COLO668 (cell line): ENCODE data around the gene NEK11.

Source experiments
- DNase-seq: peaks from one replicate; lab custom pipeline; 2025; ENCODE audit not compliant: unreplicated experiment; lab: John Stamatoyannopoulos, UW

Gene NEK11

GRCh38 chr3:131026321-131027151, at the start of gene NEK11, which contains the start of gene ASTE1:
NEK11 (plus strand) TSS chr3:131026877; CDS start chr3:131029709, 2,832 bp downstream.
ASTE1 (minus strand) TSS chr3:131026825; CDS start chr3:131025306, 1,519 bp downstream.
- peak; percentile 86 for DNase-seq

- DNase-seq, result no peak
Measured at GRCh38 chr3:130979117-130979516, 47.6 kb upstream of the NEK11 start.

DNA sequence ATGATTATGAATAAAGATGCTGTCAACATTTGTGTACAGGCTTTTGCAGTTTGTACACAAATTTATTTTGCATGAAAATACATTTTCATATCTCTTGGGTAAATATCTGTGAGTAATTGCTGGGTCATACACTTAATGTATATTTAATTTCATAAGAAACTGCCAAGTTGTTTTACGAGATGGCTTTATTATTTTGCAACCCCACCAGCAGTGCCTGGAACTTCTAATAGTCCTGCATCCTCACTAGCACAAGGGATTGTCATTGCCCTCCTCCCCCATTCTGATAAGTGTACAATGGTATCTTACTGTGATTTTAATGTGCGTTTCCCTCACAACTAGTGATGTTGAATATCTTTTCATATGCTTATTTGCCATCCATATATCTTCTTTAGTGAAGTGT, 45.2 kb upstream of the NEK11 start:
- DNase-seq, result no peak

DNA sequence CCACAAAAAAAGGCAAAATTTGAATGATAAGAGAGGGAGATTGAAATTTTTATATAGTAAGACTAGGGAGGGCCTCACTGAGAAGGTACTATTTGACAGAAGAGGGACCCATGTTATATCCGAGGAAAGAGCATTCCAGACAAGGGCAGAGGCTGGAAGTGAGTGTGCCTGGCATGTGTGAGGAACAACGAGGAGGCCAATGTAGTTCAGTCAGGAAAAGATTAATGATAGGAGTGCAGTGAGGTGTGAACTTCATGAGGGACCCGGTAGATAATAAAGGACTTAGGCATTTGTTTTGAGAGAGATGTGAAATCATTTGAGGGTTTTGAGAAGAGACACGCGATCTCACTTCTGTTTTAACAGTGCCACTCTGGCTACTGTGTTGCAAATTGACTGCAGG, 36.4 kb upstream of the NEK11 start:
- no peak for DNase-seq

GRCh38 chr3:130991126-130991525, 35.6 kb upstream of the NEK11 start:
- no peak for DNase-seq

- DNase-seq, result no peak
Measured at GRCh38 chr3:130992344-130992743, 34.3 kb upstream of the NEK11 start.

- DNase-seq, result no peak
Measured at GRCh38 chr3:130997289-130997688, 29.4 kb upstream of the NEK11 start.

DNA sequence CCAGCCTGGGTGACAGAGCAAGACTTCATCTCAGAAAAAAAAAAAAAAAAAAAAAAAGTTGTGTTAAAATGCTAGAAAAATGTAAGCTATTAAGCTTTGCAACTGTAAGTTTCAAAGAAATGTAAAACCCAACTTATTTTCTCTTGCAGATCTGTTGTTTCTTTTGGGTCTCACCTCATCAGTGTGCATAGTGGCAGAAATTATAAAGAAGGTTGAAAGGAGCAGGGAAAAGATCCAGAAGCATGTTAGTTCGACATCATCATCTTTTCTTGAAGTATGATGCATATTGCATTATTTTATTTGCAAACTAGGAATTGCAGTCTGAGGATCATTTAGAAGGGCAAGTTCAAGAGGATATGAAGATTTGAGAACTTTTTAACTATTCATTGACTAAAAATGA, 25.6 kb upstream of the NEK11 start:
- DNase-seq, result no peak

GRCh38 chr3:131004603-131005002, 22.1 kb upstream of the NEK11 start:
- DNase-seq, result no peak

DNA sequence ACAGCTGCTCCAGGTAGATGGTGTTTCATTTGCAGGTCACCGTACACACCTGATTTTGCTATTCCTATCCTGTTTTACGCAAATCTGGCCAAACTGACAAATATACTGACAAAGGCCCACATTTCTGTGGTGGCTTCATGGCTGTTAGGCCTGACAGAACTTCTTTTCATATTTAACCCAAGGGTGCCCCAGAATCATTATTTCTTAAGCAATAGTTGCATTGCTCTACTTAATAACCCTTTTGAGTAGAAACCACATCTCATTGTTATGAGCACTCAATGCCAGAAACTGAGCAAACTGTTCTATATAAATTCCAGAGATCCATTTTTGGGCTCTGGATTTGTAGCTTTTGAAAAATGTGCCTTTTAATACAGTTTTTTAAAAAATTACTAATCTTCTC, 19.4 kb upstream of the NEK11 start:
- DNase-seq, result no peak

GRCh38 chr3:131007782-131008181, 18.9 kb upstream of the NEK11 start:
- no peak for DNase-seq

DNA sequence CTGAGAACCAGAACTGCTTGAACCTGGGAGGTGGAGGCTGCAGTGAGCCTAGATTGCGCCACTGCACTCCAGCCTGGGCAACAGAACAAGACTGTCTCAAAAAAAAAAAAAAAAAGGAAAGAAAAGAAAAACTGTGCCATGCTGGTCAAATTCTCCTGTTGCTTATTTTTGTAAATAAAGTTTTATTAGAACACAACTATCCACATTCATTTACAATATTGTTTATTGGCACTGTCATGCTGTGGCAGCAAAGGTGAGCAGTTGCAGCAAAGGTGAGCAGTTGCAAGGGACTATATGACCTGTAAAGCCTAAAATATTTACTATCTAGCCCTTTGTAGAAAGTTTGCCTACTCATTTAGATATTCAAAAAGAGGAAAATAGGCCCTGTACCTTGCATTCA, 18.4 kb upstream of the NEK11 start:
- DNase-seq, result no peak

DNA sequence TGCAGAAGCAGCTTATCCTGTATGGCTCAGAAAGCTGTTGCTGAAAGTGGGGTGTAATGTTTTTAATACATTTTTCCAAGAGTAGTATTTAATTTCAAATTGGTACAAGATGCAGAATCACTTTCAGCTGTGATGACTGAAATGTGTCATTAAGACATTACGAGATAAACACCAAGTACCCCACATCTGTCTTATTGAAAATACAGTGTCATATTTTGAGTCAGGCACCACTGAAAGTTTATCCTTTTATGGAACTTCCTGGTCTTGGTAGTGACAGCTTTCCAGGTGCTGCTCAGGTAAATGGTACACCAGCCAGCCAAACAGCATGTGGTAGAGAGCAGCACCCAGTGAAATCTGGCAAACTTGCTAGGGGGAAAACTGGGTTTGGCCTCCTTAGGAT, 17.0 kb upstream of the NEK11 start:
- DNase-seq, result no peak

- DNase-seq, result no peak
Measured at GRCh38 chr3:131018970-131019369, 7.7 kb upstream of the NEK11 start.

DNA sequence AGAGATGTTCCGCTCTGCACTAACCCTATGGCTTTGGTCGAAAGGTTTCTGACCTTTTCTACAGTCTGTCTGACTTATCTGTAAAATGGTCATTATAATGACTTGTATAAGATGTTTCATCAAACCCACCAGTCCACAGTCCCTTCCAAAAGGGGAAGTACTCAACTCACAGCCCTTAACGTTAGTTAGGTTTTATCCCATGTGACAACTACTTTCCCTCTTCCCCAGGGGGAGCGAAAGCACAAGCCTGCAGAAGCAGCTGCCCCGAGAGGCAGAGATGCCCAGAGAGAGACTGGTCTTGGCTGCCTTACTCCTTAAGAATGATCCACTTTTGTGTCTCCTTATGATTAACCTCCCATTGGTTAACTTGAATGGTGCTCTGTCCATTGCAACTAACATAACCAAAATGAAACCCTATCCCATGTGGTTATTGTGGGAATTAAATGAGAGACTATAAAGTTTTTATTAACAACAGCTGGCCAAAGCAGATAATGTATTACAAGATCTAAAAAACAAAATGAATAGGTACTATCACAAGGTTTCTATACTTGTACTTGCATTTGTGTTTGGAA, 6.5 kb upstream of the NEK11 start:
- DNase-seq, result no peak

DNA sequence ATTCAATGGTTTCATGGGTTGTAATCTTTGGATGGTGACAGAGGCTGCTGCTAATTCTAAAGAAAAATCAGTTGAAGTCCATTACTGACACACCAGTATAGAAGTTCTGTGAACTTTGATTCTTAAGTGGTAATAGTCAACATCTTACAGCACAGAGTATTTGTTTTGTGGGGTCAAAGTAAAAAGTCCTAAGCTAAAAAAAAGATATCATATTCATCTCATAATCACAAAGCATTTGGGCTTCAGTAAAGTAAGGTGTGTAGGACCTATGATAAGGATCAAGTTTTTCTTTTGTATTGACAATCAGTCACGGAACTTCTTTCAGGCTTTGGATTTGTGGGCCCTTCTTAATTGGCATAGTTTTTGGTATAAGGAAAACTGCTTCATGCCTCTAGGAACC, 1.1 kb upstream of the NEK11 start:
- DNase-seq, result no peak

- DNase-seq, result no peak
Measured at GRCh38 chr3:131028844-131029243, 2.2 kb downstream of the NEK11 start.

GRCh38 chr3:131031660-131032059, 5.0 kb downstream of the NEK11 start:
- DNase-seq, result no peak

GRCh38 chr3:131033480-131034080, 6.9 kb downstream of the NEK11 start:
- DNase-seq, result peak; percentile 24

DNA sequence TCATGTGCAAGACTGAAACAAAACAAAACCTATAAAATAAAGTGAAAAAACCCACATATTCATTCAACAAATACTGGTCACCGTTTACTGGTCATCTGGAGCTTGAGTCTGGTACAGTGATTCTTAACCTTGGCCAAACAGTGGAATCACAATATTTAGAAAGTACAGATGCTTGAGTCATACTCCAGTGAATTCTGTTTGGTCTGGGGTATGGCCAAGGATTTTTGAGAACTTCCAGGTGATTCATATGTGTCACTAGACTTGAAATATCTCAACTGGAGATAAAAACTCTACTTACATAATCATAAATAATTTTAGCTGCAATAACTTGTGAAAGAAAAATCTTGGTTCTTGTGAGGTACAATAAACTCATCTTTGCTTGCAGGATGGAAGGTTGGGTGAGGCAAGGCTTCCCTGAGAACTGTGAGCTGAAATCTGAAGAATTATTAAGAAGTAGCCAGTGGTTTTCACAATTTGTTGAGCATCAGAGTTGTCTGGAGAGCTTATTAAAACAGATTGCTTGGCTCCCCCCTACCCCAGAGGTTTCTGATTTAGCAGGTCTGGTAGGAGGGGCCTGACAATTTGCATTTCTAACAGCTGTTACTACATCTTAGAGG, 9.6 kb downstream of the NEK11 start:
- no peak for DNase-seq

DNA sequence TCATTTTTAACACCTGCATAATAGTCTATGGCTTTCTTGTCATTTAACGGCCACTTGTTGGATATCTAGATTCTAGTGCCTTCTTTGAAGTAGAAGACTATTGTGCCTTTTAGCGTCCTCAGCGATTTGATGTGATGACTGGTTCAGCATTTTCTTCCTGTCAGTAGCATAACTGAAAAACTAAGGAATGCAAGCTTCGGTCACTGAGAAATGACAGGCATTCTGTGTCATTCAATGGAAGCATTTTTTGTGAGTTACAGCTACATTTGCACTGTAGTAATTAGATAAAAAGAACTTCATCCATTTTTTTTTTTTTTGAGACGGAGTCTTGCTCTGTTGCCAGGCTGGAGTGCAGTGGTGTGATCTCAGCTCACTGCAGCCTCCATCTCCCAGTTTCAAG, 10.3 kb downstream of the NEK11 start:
- no peak for DNase-seq

DNA sequence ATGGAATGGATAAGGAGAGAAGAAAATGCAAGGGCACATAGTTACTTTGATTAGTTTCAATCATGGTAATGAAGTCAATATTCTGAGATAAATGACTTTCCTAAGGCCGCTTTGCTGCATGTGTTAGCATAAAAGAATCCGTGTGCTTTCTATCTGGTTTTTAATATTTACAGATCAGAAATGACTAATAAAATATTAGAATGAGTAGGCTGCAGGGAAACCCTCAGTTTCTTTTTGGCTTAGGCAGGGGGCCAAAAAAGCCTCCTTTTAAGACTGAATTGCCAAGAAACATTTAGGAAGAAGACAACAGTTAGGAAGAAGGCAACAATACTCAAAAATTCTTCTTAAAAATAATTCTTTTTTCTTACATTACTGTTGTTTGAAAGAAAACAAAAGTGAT, 11.6 kb downstream of the NEK11 start:
- DNase-seq, result no peak
